GM23338 (cell line): ENCODE data around the gene EFR3B. TPM values are rescaled to one million over a fixed set of nuclear protein-coding genes. Genes with fewer than 3 reads are reported as not detected.

ENCODE experiments used
- ATAC-seq: fragments of 200-7000 bp; cut with Tn5 transposase; 3 replicates; pipeline ENCODE4 v1.9.1; 2020
- DNase-seq: peaks from one replicate; pipeline ENCODE4 v3.0.0-alpha.2; 2015; ENCODE audit warnings: low spot score
- H2AFZ ChIP-seq: fragments of 200-600 bp; sonication (generic); 2 replicates; pipeline ENCODE4 v1.8.0; 2016; ENCODE audit warnings: antibody characterized with exemption, mild to moderate bottlenecking, moderate library complexity
- H3F3A ChIP-seq: fragments of 200-600 bp; sonication (generic); replicated peaks from 2 replicates; pipeline ENCODE4 v1.8.0; 2017; ENCODE audit warnings: antibody characterized with exemption, mixed run types, low read depth
- H3K27ac ChIP-seq: fragments of 200-600 bp; sonication (generic); 2 replicates; pipeline ENCODE4 v1.6.1; 2016; ENCODE audit warnings: low read depth
- H3K27me3 ChIP-seq: fragments of 200-600 bp; sonication (generic); 2 replicates; pipeline ENCODE4 v1.8.0; 2016; ENCODE audit warnings: mild to moderate bottlenecking, mixed run types, moderate library complexity; ENCODE audit not compliant: insufficient read depth
- H3K36me3 ChIP-seq: fragments of 200-600 bp; sonication (generic); 2 replicates; pipeline ENCODE4 v1.8.0; 2016; ENCODE audit warnings: mild to moderate bottlenecking; ENCODE audit not compliant: insufficient read depth
- H3K4me1 ChIP-seq: fragments of 200-600 bp; sonication (generic); 2 replicates; pipeline ENCODE4 v1.8.0; 2016; ENCODE audit warnings: mild to moderate bottlenecking, moderate library complexity; ENCODE audit not compliant: insufficient read depth
- H3K4me2 ChIP-seq: fragments of 200-600 bp; sonication (generic); 2 replicates; pipeline ENCODE4 v1.7.1; 2017; ENCODE audit warnings: mixed run types
- H3K4me3 ChIP-seq: fragments of 200-600 bp; sonication (generic); 2 replicates; pipeline ENCODE4 v1.6.1; 2016; ENCODE audit warnings: mixed run types
- H3K79me2 ChIP-seq: fragments of 200-600 bp; sonication (generic); replicated peaks from 2 replicates; pipeline ENCODE4 v1.8.0; 2017; ENCODE audit warnings: mild to moderate bottlenecking; ENCODE audit not compliant: insufficient read depth
- H3K9me2 ChIP-seq: fragments of 200-600 bp; sonication (generic); 2 replicates; pipeline ENCODE4 v1.8.0; 2017; ENCODE audit not compliant: insufficient read depth
- H4K20me1 ChIP-seq: fragments of 200-600 bp; sonication (generic); replicated peaks from 2 replicates; pipeline ENCODE4 v1.8.0; 2017; ENCODE audit warnings: mild to moderate bottlenecking; ENCODE audit not compliant: insufficient read depth
- H3K27ac Mint-ChIP-seq: 2 replicates; pipeline ENCODE4 v1.8.0; 2020; ENCODE audit warnings: inconsistent platforms, mild to moderate bottlenecking, moderate library complexity, mixed read lengths
- H3K27me3 Mint-ChIP-seq: 3 replicates; pipeline ENCODE4 v1.8.0; 2022; ENCODE audit warnings: low read depth, mild to moderate bottlenecking, moderate library complexity, mixed read lengths, inconsistent platforms; ENCODE audit not compliant: insufficient read depth, poor library complexity
- H3K36me3 Mint-ChIP-seq: 3 replicates; pipeline ENCODE4 v1.8.0; 2021; ENCODE audit warnings: low read depth, mild to moderate bottlenecking, inconsistent platforms, moderate library complexity, mixed read lengths
- H3K4me1 Mint-ChIP-seq: 3 replicates; pipeline ENCODE4 v1.8.0; 2020; ENCODE audit warnings: mild to moderate bottlenecking, inconsistent platforms, mixed read lengths
- H3K4me3 Mint-ChIP-seq: 3 replicates; pipeline ENCODE4 v1.8.0; 2021; ENCODE audit warnings: moderate library complexity, mild to moderate bottlenecking, inconsistent platforms, mixed read lengths
- H3K9me3 Mint-ChIP-seq: 3 replicates; pipeline ENCODE4 v1.8.0; 2020; ENCODE audit warnings: moderate library complexity, mild to moderate bottlenecking, inconsistent platforms, mixed read lengths
- CREB1 ChIP-seq: fragments of 250-450 bp; sonication (Bioruptor Pico); IDR thresholded peaks from 2 replicates; pipeline ENCODE4 v1.5.0; 2020; ENCODE audit warnings: low read depth, mild to moderate bottlenecking, moderate library complexity
- EZH2 ChIP-seq: fragments of 200-600 bp; sonication (generic); IDR thresholded peaks from one replicate; pipeline ENCODE4 v1.8.0; 2017; ENCODE audit warnings: antibody characterized with exemption, mild to moderate bottlenecking, low read depth; ENCODE audit not compliant: unreplicated experiment
- POLR2AphosphoS5 ChIP-seq: IDR thresholded peaks from 2 replicates; pipeline ENCODE4 v1.6.1; 2016; ENCODE audit warnings: antibody characterized with exemption, low read depth
- STAT1 ChIP-seq: IDR thresholded peaks from one replicate; pipeline ENCODE4 v1.6.1; 2016; ENCODE audit warnings: antibody characterized with exemption; ENCODE audit not compliant: unreplicated experiment
- ZNF114 ChIP-seq: fragments of 250-450 bp; sonication (Bioruptor Pico); IDR thresholded peaks from 2 replicates; pipeline ENCODE4 v1.5.0; 2020; ENCODE audit warnings: mild to moderate bottlenecking, moderate library complexity
- ZNF331 ChIP-seq: fragments of 250-450 bp; sonication (Bioruptor Pico); IDR thresholded peaks from 2 replicates; pipeline ENCODE4 v1.5.0; 2020; ENCODE audit warnings: low read depth, mild to moderate bottlenecking, moderate library complexity
- polyA plus RNA-seq: library from polyadenylated mRNA; unstranded; fragments of >200 nt; fragmentation: Nextera tagmentation; extraction: Ambion mirVana; gene quantifications from 2 replicates; pipeline ENCODE4 v1.2.1, GENCODE V29; 2016
- total RNA-seq: library from RNA; depleted of rRNA; stranded (reverse); fragments of >200 nt; shearing (Covaris generic); gene quantifications from 2 replicates; pipeline ENCODE4 v1.2.3, GENCODE V29; 2014
- TF ChIP-seq, protein P1 (sequence below): IDR thresholded peaks from one replicate; pipeline ENCODE4 v1.6.1; 2018; ENCODE audit warnings: antibody characterized with exemption; ENCODE audit not compliant: unreplicated experiment
- TF ChIP-seq, protein P2 (sequence below), 2 experiments: fragments of 200-600 bp in 1 of 2; sonication (generic) in 1 of 2; conservative IDR thresholded peaks; 2 replicates each; pipeline versions ENCODE4 v1.5.1 to v1.6.1; 2016 to 2017; ENCODE audit warnings: antibody characterized with exemption in 2 of 2, low read depth in 2 of 2, mild to moderate bottlenecking in 2 of 2, moderate library complexity in 1 of 2

Gene EFR3B
- total and polyA plus RNA-seq, 2 experiments from 2014 or later: 3.3 to 10.7 TPM

DNA sequence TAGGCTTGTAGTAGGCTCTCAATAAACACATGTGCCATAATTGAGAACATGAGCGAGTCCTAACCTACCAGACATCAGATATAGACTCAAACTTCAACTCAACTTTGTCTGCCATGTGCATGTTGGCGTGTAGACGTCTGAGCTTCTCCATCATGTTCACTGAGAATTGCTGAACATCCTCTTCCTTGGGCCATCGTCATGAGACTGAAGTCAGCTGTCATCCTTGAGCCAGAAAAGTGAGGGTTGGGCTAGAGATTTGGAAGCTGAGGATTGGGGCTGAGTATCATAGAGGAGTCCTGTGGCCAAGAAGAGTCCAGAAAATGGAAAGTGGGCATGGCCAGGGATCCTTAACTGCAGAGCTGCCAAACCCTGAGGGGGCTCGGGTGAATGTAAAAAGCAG is 7.8 kb upstream of the EFR3B start (continued):
- TF ChIP-seq, protein P1, sequence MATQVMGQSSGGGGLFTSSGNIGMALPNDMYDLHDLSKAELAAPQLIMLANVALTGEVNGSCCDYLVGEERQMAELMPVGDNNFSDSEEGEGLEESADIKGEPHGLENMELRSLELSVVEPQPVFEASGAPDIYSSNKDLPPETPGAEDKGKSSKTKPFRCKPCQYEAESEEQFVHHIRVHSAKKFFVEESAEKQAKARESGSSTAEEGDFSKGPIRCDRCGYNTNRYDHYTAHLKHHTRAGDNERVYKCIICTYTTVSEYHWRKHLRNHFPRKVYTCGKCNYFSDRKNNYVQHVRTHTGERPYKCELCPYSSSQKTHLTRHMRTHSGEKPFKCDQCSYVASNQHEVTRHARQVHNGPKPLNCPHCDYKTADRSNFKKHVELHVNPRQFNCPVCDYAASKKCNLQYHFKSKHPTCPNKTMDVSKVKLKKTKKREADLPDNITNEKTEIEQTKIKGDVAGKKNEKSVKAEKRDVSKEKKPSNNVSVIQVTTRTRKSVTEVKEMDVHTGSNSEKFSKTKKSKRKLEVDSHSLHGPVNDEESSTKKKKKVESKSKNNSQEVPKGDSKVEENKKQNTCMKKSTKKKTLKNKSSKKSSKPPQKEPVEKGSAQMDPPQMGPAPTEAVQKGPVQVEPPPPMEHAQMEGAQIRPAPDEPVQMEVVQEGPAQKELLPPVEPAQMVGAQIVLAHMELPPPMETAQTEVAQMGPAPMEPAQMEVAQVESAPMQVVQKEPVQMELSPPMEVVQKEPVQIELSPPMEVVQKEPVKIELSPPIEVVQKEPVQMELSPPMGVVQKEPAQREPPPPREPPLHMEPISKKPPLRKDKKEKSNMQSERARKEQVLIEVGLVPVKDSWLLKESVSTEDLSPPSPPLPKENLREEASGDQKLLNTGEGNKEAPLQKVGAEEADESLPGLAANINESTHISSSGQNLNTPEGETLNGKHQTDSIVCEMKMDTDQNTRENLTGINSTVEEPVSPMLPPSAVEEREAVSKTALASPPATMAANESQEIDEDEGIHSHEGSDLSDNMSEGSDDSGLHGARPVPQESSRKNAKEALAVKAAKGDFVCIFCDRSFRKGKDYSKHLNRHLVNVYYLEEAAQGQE: no peak
- TF ChIP-seq STAT1 (no peak), POLR2AphosphoS5 (no peak), ZNF114 (CRISPR knock-in tag) (no peak), ZNF331 (CRISPR knock-in tag) (no peak), CREB1 (CRISPR knock-in tag) (no peak)
- TF ChIP-seq, protein P2, sequence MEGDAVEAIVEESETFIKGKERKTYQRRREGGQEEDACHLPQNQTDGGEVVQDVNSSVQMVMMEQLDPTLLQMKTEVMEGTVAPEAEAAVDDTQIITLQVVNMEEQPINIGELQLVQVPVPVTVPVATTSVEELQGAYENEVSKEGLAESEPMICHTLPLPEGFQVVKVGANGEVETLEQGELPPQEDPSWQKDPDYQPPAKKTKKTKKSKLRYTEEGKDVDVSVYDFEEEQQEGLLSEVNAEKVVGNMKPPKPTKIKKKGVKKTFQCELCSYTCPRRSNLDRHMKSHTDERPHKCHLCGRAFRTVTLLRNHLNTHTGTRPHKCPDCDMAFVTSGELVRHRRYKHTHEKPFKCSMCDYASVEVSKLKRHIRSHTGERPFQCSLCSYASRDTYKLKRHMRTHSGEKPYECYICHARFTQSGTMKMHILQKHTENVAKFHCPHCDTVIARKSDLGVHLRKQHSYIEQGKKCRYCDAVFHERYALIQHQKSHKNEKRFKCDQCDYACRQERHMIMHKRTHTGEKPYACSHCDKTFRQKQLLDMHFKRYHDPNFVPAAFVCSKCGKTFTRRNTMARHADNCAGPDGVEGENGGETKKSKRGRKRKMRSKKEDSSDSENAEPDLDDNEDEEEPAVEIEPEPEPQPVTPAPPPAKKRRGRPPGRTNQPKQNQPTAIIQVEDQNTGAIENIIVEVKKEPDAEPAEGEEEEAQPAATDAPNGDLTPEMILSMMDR (conservative IDR thresholded peaks at IDR 0.05; ENCODE audit: low read depth in 2 of 2): no peak

DNA sequence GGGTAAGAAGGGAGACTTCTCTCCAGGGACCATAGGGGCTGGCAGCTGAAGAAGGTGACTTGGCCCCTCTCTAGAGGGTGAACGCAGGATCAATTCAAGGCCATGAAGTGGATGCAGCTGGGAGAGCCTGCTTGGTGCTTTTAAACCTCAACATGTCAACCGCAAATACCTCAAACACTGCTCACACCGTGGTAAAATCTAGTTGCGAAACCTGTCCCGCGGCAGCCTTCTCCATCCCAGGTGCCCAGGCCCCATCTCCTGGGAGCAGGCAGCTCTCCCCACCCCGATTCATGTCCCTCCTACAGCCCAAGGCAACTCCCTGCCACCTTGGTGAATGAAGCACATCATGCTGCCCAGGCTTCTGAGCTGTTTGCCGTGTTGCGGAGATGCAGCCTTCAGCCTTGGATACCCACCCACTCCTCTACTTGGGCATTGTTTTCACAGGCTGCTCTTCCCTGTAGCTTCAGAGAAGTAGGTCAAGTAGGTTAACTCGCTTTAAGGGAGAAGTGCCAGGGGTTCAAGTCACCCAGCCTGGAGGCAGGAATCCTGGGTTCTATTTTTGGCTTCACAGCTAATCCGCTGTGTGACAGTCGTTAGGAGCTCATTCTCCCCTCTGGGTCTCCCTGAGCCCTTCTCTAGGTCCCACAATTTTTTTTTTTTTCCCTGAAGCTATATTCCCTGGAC is 6.2 kb upstream of the EFR3B start:
- no peaks in the 10 kb centered on the region for H3K36me3 ChIP-seq
- Mint-ChIP-seq H3K4me1 (peaks cover 8% of the 10 kb centered on the region; the same call in 2 of the 3 replicates), H3K4me3 (no peak overlapping the region), H3K36me3 (no peaks in the 10 kb centered on the region; the same call in 2 of the 3 replicates), H3K9me3 (no peaks in the 10 kb centered on the region), H3K27me3 (peaks cover 10% of the 10 kb centered on the region), H3K27ac (no peak overlapping the region)
- no peak overlapping the region for H2AFZ ChIP-seq
- peaks cover 8% of the 10 kb centered on the region for H3K27me3 ChIP-seq
- H3F3A ChIP-seq: no peaks in the 10 kb centered on the region; the same call in 1 of the 2 replicates
- no peaks in the 10 kb centered on the region for H3K4me1 ChIP-seq
- H3K79me2 ChIP-seq: no peaks in the 10 kb centered on the region
- no peak overlapping the region for H3K4me3 ChIP-seq
- H3K4me2 ChIP-seq: no peak overlapping the region
- ATAC-seq (no peak), DNase-seq (no peak)
- no peaks in the 10 kb centered on the region for H4K20me1 ChIP-seq
- H3K27ac ChIP-seq: no peak overlapping the region
- TF ChIP-seq EZH2: no peak
- TF ChIP-seq, protein P1: no peak
- no peaks in the 10 kb centered on the region for H3K9me2 ChIP-seq
